ENCODE results near the gene SPAG16.

GRCh38 chr2:213496226-213496625 is 212.0 kb downstream of the SPAG16 start:
- TF ChIP-seq, protein P1, sequence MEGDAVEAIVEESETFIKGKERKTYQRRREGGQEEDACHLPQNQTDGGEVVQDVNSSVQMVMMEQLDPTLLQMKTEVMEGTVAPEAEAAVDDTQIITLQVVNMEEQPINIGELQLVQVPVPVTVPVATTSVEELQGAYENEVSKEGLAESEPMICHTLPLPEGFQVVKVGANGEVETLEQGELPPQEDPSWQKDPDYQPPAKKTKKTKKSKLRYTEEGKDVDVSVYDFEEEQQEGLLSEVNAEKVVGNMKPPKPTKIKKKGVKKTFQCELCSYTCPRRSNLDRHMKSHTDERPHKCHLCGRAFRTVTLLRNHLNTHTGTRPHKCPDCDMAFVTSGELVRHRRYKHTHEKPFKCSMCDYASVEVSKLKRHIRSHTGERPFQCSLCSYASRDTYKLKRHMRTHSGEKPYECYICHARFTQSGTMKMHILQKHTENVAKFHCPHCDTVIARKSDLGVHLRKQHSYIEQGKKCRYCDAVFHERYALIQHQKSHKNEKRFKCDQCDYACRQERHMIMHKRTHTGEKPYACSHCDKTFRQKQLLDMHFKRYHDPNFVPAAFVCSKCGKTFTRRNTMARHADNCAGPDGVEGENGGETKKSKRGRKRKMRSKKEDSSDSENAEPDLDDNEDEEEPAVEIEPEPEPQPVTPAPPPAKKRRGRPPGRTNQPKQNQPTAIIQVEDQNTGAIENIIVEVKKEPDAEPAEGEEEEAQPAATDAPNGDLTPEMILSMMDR (conservative IDR thresholded peaks at IDR 0.05; ENCODE audit: low read depth, low read length) = no peak
- no peak for TF ChIP-seq EZH2 (IDR thresholded peaks at IDR 0.05; ENCODE audit: low read length, unreplicated experiment)
